ENCODE results near the gene SMTN. TPM values are rescaled to one million over a fixed set of nuclear protein-coding genes. Genes with fewer than 3 reads are reported as not detected.

Gene SMTN
- polyA plus RNA-seq, 1 of the 3 experiments (the other 2 are of a cell fraction) = 30.4 TPM

GRCh38 chr22:31088233-31088986, 7.3 kb downstream of the SMTN start:
- no peak overlapping the region for H2AFZ ChIP-seq (ENCODE audit: low read depth)
- peaks cover 9 to 16% of the 10 kb centered on the region in 2 experiments; a peak in 2 of 4 replicates for H3K4me1 ChIP-seq (ENCODE audit: control insufficient read depth in 1 of 2, insufficient read depth in 2 of 2, low read depth in 1 of 2, low read length in 1 of 2)
- H3K9me3 ChIP-seq = no peaks in the 10 kb centered on the region
- H3K4me3 ChIP-seq (ENCODE audit: low read depth in 2 of 2, low read length in 1 of 2) = no peak overlapping the region
- H3K79me2 ChIP-seq (ENCODE audit: insufficient read depth) = peaks cover 31% of the 10 kb centered on the region
- no peak overlapping the region for H3K27ac ChIP-seq (ENCODE audit: low read depth in 2 of 2, low read length in 1 of 2)
- ChIA-PET CTCF (interaction anchor here (0.6 to 9.4 kb wide), 27 partner anchors 11 to 310 kb away, joined by 3 to 85 read pairs (median 4); partner anchors contain the start of genes INPP5J, PLA2G3 and SELENOM), POLR2A (no interaction called here)
- peaks cover 6 to 31% of the 10 kb centered on the region in 2 experiments for H3K36me3 ChIP-seq (replicated peaks in 1 of 2; ENCODE audit: control insufficient read depth in 1 of 2, insufficient read depth in 2 of 2, low read length in 1 of 2)
- peak; percentile 5 for DNase-seq
- H4K20me1 ChIP-seq (ENCODE audit: insufficient read depth) = no peaks in the 10 kb centered on the region
- 89% methylated on average over 17 of the region's 26 CpGs for WGBS (ENCODE audit: low lambda C conversion rate)
- TF ChIP-seq ELF1 (IDR thresholded peaks at IDR 0.05) (no peak), RAD21 (IDR thresholded peaks at IDR 0.05; ENCODE audit: low read length) (no peak), FOXM1 (IDR thresholded peaks at IDR 0.05; ENCODE audit: low read depth) (no peak), TAF1 (IDR thresholded peaks at IDR 0.05; ENCODE audit: borderline replicate concordance, low read depth, low read length) (no peak)
- H3K9ac ChIP-seq = no peak overlapping the region
- H3K4me2 ChIP-seq = no peak overlapping the region
- no peaks in the 10 kb centered on the region for H3K9me2 ChIP-seq
- no peaks in the 10 kb centered on the region for H3K27me3 ChIP-seq (ENCODE audit: insufficient read depth)
- no peaks in the 10 kb centered on the region for H3F3A ChIP-seq (replicated peaks; ENCODE audit: insufficient read depth)

GRCh38 chr22:31089160-31090100, 8.3 kb downstream of the SMTN start:
- Histone ChIP-seq H3K36me3 (replicated peaks in 1 of 2; ENCODE audit: control insufficient read depth in 1 of 2, insufficient read depth in 2 of 2, low read length in 1 of 2) (peaks cover 6 to 31% of the 10 kb centered on the region in 2 experiments), H3K27me3 (ENCODE audit: insufficient read depth) (no peaks in the 10 kb centered on the region), H4K20me1 (ENCODE audit: insufficient read depth) (no peaks in the 10 kb centered on the region), H3K4me3 (ENCODE audit: low read depth in 2 of 2, low read length in 1 of 2) (no peak overlapping the region; a peak in 1 of 4 replicates), H3K79me2 (ENCODE audit: insufficient read depth) (peaks cover 21% of the 10 kb centered on the region), H3K9ac (no peak overlapping the region), H2AFZ (ENCODE audit: low read depth) (no peak overlapping the region), H3K4me2 (no peak overlapping the region), H3K9me3 (no peaks in the 10 kb centered on the region), H3K9me2 (no peaks in the 10 kb centered on the region), H3K27ac (ENCODE audit: low read depth in 2 of 2, low read length in 1 of 2) (no peak overlapping the region), H3F3A (replicated peaks; ENCODE audit: insufficient read depth) (no peaks in the 10 kb centered on the region), H3K4me1 (ENCODE audit: control insufficient read depth in 1 of 2, insufficient read depth in 2 of 2, low read depth in 1 of 2, low read length in 1 of 2) (peaks cover 0 to 6% of the 10 kb centered on the region in 2 experiments; a peak in 2 of 4 replicates)
- CTCF ChIA-PET = interaction anchor here (0.6 to 9.4 kb wide), 26 partner anchors 9 to 185 kb away, joined by 3 to 85 read pairs (median 4); partner anchors contain the start of genes INPP5J, PLA2G3 and SELENOM
- POLR2A ChIA-PET = no interaction called here
- no peak for TF ChIP-seq NRF1 (IDR thresholded peaks at IDR 0.05; ENCODE audit: low read depth, low read length)
- no peak for TF ChIP-seq FOSL2 (IDR thresholded peaks at IDR 0.05; ENCODE audit: borderline replicate concordance, low read depth)
- TF ChIP-seq GATA2 (CRISPR knock-in tag; IDR thresholded peaks at IDR 0.05) = no peak
- no peak for TF ChIP-seq USF2 (IDR thresholded peaks at IDR 0.05; ENCODE audit: borderline replicate concordance, low read depth, low read length)
- peak; percentile 89 for TF ChIP-seq CTCF (IDR thresholded peaks at IDR 0.05)
- no peak for TF ChIP-seq SIN3A (IDR thresholded peaks at IDR 0.05; ENCODE audit: borderline replicate concordance, low read depth, low read length)
- no peak for TF ChIP-seq MEF2A (IDR thresholded peaks at IDR 0.05; ENCODE audit: borderline replicate concordance, low read depth)
- no peak for TF ChIP-seq TEAD4 (IDR thresholded peaks at IDR 0.05; ENCODE audit: borderline replicate concordance, insufficient read depth)
- no peak for TF ChIP-seq YY1 (IDR thresholded peaks at IDR 0.05; ENCODE audit: low read depth)
- TF ChIP-seq RAD21 (IDR thresholded peaks at IDR 0.05; ENCODE audit: low read length) = peak; percentile 81
- no peak for TF ChIP-seq CHD2 (IDR thresholded peaks at IDR 0.05; ENCODE audit: low read length, partially characterized antibody)
- no peak for TF ChIP-seq RXRA (IDR thresholded peaks at IDR 0.05; ENCODE audit: borderline replicate concordance, low read depth)
- TF ChIP-seq SMC3 (IDR thresholded peaks at IDR 0.05; ENCODE audit: low read depth, low read length) = peak; percentile 88
- no peak for TF ChIP-seq ELF1 (IDR thresholded peaks at IDR 0.05)
- no peak for TF ChIP-seq IRF3 (IDR thresholded peaks at IDR 0.05; ENCODE audit: low read depth, low read length)
- TF ChIP-seq EZH2phosphoT487 (IDR thresholded peaks at IDR 0.05; ENCODE audit: borderline replicate concordance, low read depth) = no peak
- WGBS (ENCODE audit: low lambda C conversion rate) = 63% methylated on average over 4 of the region's 9 CpGs
- DNase-seq = peak; percentile 90

Data from SK-N-SH (cell line).